ENCODE data around the gene PIK3R2. TPM values are rescaled to one million over a fixed set of nuclear protein-coding genes. Genes with fewer than 3 reads are reported as not detected.

The PIK3R2 gene
- total RNA-seq, 1 donor from 2014 or later, result 43.1 TPM

GRCh38 chr19:18150776-18151624 lies 2.0 kb upstream of the PIK3R2 start:
- peaks cover 3 to 25% of the 10 kb centered on the region in 2 donors for H3K36me3 ChIP-seq
- no peaks in the 10 kb centered on the region for H3K9me3 ChIP-seq
- H3K27me3 ChIP-seq, result no peaks in the 10 kb centered on the region
- H3K27ac ChIP-seq, result no peak overlapping the region
- no peak for DNase-seq (ENCODE audit: low spot score in 2 of 2)
- H3K4me3 ChIP-seq, result no peak overlapping the region
- intact Hi-C loops (cut with DNase I), result no loop called here
- TF ChIP-seq, protein P1, sequence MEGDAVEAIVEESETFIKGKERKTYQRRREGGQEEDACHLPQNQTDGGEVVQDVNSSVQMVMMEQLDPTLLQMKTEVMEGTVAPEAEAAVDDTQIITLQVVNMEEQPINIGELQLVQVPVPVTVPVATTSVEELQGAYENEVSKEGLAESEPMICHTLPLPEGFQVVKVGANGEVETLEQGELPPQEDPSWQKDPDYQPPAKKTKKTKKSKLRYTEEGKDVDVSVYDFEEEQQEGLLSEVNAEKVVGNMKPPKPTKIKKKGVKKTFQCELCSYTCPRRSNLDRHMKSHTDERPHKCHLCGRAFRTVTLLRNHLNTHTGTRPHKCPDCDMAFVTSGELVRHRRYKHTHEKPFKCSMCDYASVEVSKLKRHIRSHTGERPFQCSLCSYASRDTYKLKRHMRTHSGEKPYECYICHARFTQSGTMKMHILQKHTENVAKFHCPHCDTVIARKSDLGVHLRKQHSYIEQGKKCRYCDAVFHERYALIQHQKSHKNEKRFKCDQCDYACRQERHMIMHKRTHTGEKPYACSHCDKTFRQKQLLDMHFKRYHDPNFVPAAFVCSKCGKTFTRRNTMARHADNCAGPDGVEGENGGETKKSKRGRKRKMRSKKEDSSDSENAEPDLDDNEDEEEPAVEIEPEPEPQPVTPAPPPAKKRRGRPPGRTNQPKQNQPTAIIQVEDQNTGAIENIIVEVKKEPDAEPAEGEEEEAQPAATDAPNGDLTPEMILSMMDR (IDR thresholded peaks at IDR 0.05), result no peak
- peaks cover 6 to 9% of the 10 kb centered on the region in 2 donors for H3K4me1 ChIP-seq

DNA sequence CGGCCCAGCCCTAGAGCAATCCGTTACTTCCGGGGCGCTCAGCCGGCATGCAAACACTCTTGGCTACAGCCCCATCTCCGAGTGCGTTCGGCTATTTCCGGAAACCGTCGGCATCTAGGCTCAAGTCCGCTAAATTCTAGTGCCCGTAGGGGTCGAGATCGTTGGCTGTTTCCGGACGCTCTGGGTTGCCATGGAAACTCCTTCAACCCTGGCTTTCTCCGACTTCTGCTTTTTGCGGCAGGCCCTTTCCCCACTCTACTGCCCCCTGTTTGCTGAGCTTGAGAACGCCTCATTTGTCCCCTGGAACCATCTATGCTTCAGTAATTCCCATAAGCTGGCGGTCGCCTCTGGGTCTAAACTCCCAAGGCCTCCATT lies 534 bp upstream of the PIK3R2 start:
- Histone ChIP-seq H3K4me3 (peak overlapping the region; percentile 86 to 96), H3K36me3 (peaks cover 0 to 13% of the 10 kb centered on the region in 2 donors), H3K4me1 (peaks cover 14 to 18% of the 10 kb centered on the region in 2 donors), H3K27ac (peak overlapping the region; percentile 93 to 95), H3K9me3 (no peaks in the 10 kb centered on the region), H3K27me3 (no peaks in the 10 kb centered on the region)
- TF ChIP-seq, protein P1 (IDR thresholded peaks at IDR 0.05), result peak; percentile 53 to 82 (median 69)
- peak; percentile 94 to 98 for DNase-seq (ENCODE audit: low spot score in 2 of 2)
- intact Hi-C loops (cut with DNase I), result loop anchor here (1.0 to 2.0 kb wide), 5 partner anchors 34 to 152 kb away; partner anchors contain the start of gene RAB3A

GRCh38 chr19:18153556-18154134 lies 682 bp downstream of the PIK3R2 start:
- Histone ChIP-seq H3K9me3 (no peaks in the 10 kb centered on the region), H3K4me1 (peaks cover 15 to 22% of the 10 kb centered on the region in 2 donors), H3K36me3 (peaks cover 0 to 6% of the 10 kb centered on the region in 2 donors), H3K27me3 (no peaks in the 10 kb centered on the region), H3K4me3 (peak overlapping the region; percentile 86 to 96), H3K27ac (peak overlapping the region; percentile 71 to 95)
- intact Hi-C loops (cut with DNase I), result loop anchor here (2.0 kb wide), 3 partner anchors 35 to 153 kb away; no protein-coding TSS in a partner anchor
- no peak for DNase-seq (ENCODE audit: low spot score in 2 of 2)
- TF ChIP-seq, protein P1 (IDR thresholded peaks at IDR 0.05), result no peak

- no peaks in the 10 kb centered on the region for H3K9me3 ChIP-seq
- H3K27ac ChIP-seq, result peak overlapping the region in 1 of 2 donors; percentile 11
- peaks cover 15 to 24% of the 10 kb centered on the region in 2 donors for H3K4me1 ChIP-seq
- peaks cover 0 to 6% of the 10 kb centered on the region in 2 donors for H3K36me3 ChIP-seq
- H3K27me3 ChIP-seq, result no peaks in the 10 kb centered on the region
- no peak overlapping the region for H3K4me3 ChIP-seq
- intact Hi-C loops (cut with DNase I), result no loop called here
- TF ChIP-seq, protein P1 (IDR thresholded peaks at IDR 0.05), result no peak
- no peak for DNase-seq (ENCODE audit: low spot score in 2 of 2)
These were observed 2.4 kb downstream of the PIK3R2 start for GRCh38 chr19:18155095-18156087.

DNA sequence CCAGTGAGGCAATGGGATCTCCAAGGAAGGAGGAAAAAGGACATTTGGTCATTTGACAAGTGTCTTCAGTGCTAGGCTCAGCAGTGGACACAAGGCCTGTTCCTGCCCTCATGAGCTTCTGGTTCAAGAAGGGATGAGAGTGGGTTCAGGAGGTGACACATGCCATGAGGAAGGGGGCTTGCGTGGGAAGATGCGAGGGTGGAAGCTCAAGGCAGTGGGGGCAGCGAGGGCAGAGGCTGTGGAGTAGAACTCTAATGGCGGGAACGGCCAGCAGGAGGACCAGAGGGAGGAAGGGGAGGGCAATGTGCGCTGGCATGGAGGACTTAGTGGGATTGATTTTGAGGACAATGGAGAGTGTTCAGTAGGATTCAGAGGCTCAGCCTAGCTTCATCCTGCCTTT lies 3.3 kb downstream of the PIK3R2 start:
- Histone ChIP-seq H3K4me1 (peaks cover 20 to 30% of the 10 kb centered on the region in 2 donors), H3K36me3 (peaks cover 0 to 6% of the 10 kb centered on the region in 2 donors), H3K4me3 (no peak overlapping the region), H3K9me3 (no peaks in the 10 kb centered on the region), H3K27ac (peak overlapping the region; percentile 65 to 66), H3K27me3 (no peaks in the 10 kb centered on the region)
- DNase-seq (ENCODE audit: low spot score in 2 of 2), result no peak
- intact Hi-C loops (cut with DNase I), result no loop called here
- TF ChIP-seq, protein P1 (IDR thresholded peaks at IDR 0.05), result no peak

Measured in ascending aorta (tissue), 2 donors.